ENCODE data around the gene VGF. TPM values are rescaled to one million over a fixed set of nuclear protein-coding genes. Genes with fewer than 3 reads are reported as not detected.

Gene VGF
- total RNA-seq, 1 experiment from 2014 or later = 4.4 TPM

GRCh38 chr7:101137651-101138212 lies 27.6 kb downstream of the VGF start:
- H3K4me1 ChIP-seq (ENCODE audit: control insufficient read depth, insufficient read depth, low read length) = peaks cover 41% of the 10 kb centered on the region
- BruUV-seq (replicated peaks) = TSS peak; percentile 78
- no peak for DNase-seq (ENCODE audit: low read depth, low spot score)
- CTCF ChIA-PET = interaction anchor here (0.5 to 0.9 kb wide), 2 partner anchors 19 to 318 kb away, joined by 3 read pairs; no protein-coding TSS in a partner anchor
- peak; percentile 22 for ATAC-seq
- in situ Hi-C loops (cut with HindIII; ENCODE audit: low pct_unique_long_range_greater_than_20kb, low sequenced_read_pairs) (no loop called here), intact Hi-C loops (cut with micrococcal nuclease; ENCODE audit: unreplicated experiment) (no loop called here)
- H3K4me3 ChIP-seq (ENCODE audit: low read depth in 2 of 2, low read length in 2 of 2) = no peak overlapping the region
- H3K9me3 ChIP-seq (ENCODE audit: control insufficient read depth, insufficient read depth, low read depth, low read length) = no peaks in the 10 kb centered on the region
- no peaks in the 10 kb centered on the region for H3K27me3 ChIP-seq (ENCODE audit: control insufficient read depth, insufficient read depth, low read length)
- POLR2A ChIA-PET = no interaction called here
- H3K36me3 ChIP-seq (ENCODE audit: control insufficient read depth, insufficient read depth, low read length) = peaks cover 2% of the 10 kb centered on the region
- TF ChIP-seq SIN3A (IDR thresholded peaks at IDR 0.05; ENCODE audit: borderline replicate concordance, insufficient read depth, low read depth, low read length) (no peak), POLR2AphosphoS5 (IDR thresholded peaks at IDR 0.05; ENCODE audit: low read depth, low read length) (no peak), TCF7L2 (IDR thresholded peaks at IDR 0.05; ENCODE audit: low read depth, low read length) (no peak; the same call in 1 of the 2 replicates), CTCF (IDR thresholded peaks at IDR 0.05) (no peak)
- TF ChIP-seq, protein P1, sequence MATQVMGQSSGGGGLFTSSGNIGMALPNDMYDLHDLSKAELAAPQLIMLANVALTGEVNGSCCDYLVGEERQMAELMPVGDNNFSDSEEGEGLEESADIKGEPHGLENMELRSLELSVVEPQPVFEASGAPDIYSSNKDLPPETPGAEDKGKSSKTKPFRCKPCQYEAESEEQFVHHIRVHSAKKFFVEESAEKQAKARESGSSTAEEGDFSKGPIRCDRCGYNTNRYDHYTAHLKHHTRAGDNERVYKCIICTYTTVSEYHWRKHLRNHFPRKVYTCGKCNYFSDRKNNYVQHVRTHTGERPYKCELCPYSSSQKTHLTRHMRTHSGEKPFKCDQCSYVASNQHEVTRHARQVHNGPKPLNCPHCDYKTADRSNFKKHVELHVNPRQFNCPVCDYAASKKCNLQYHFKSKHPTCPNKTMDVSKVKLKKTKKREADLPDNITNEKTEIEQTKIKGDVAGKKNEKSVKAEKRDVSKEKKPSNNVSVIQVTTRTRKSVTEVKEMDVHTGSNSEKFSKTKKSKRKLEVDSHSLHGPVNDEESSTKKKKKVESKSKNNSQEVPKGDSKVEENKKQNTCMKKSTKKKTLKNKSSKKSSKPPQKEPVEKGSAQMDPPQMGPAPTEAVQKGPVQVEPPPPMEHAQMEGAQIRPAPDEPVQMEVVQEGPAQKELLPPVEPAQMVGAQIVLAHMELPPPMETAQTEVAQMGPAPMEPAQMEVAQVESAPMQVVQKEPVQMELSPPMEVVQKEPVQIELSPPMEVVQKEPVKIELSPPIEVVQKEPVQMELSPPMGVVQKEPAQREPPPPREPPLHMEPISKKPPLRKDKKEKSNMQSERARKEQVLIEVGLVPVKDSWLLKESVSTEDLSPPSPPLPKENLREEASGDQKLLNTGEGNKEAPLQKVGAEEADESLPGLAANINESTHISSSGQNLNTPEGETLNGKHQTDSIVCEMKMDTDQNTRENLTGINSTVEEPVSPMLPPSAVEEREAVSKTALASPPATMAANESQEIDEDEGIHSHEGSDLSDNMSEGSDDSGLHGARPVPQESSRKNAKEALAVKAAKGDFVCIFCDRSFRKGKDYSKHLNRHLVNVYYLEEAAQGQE (IDR thresholded peaks at IDR 0.05; ENCODE audit: insufficient read depth in 1 of 2, low read depth in 2 of 2, low read length in 1 of 2) = no peak
- peak overlapping the region; percentile 91 for H3K27ac ChIP-seq (ENCODE audit: low read length)

DNA sequence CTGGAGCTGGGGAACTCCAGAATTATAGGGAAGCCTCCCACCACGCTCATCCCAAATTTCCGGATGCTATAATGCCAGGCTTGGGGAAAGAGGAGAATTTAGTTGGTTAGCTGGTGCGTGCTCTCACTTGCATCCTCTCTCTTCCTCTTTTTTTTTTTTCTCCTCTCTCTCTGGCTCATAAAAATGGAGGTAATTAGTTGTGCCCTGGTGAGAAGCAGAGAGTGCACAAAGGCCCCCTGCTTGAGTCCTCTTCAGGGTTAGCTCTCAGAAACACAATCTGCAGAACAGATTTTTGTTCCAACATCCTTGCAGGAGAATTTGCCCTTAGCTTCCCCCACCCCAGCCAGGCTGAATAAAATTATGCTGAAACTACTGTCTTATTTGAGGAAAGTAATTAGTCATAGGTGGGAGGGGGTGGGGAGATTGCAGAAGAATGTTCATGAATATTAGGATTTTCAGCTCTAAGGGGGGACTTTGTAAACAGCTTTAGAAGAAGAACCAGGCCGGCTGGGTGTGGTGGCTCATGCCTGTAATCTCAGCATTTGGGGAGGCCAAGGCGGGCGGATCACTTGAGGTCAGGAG lies 30.9 kb downstream of the VGF start:
- H3K4me3 ChIP-seq (ENCODE audit: low read depth in 2 of 2, low read length in 2 of 2) = no peak overlapping the region
- CTCF ChIA-PET = no interaction called here
- POLR2A ChIA-PET = no interaction called here
- H3K4me1 ChIP-seq (ENCODE audit: control insufficient read depth, insufficient read depth, low read length) = peaks cover 36% of the 10 kb centered on the region
- no peaks in the 10 kb centered on the region for H3K9me3 ChIP-seq (ENCODE audit: control insufficient read depth, insufficient read depth, low read depth, low read length)
- H3K27me3 ChIP-seq (ENCODE audit: control insufficient read depth, insufficient read depth, low read length) = no peaks in the 10 kb centered on the region
- ATAC-seq (no peak), DNase-seq (ENCODE audit: low read depth, low spot score) (no peak)
- H3K36me3 ChIP-seq (ENCODE audit: control insufficient read depth, insufficient read depth, low read length) = peaks cover 2% of the 10 kb centered on the region
- in situ Hi-C loops (cut with HindIII; ENCODE audit: low pct_unique_long_range_greater_than_20kb, low sequenced_read_pairs) = no loop called here
- TF ChIP-seq POLR2AphosphoS5 (IDR thresholded peaks at IDR 0.05; ENCODE audit: low read depth, low read length) = no peak
- TF ChIP-seq TCF7L2 (IDR thresholded peaks at IDR 0.05; ENCODE audit: low read depth, low read length) = no peak
- no peak for TF ChIP-seq SIN3A (IDR thresholded peaks at IDR 0.05; ENCODE audit: borderline replicate concordance, insufficient read depth, low read depth, low read length)
- no peak for TF ChIP-seq CTCF (IDR thresholded peaks at IDR 0.05)
- TF ChIP-seq, protein P1 (IDR thresholded peaks at IDR 0.05; ENCODE audit: insufficient read depth in 1 of 2, low read depth in 2 of 2, low read length in 1 of 2) = no peak
- intact Hi-C loops (cut with micrococcal nuclease; ENCODE audit: unreplicated experiment) = loop anchor here (2.0 kb wide), 1 partner anchor 40 kb away; no protein-coding TSS in a partner anchor
- peak overlapping the region; percentile 57 for H3K27ac ChIP-seq (ENCODE audit: low read length)
- BruUV-seq (replicated peaks) = no TSS peak

All from Panc1 (cell line).